GM12878 (cell line): ENCODE data around the gene FAM83D. TPM values are rescaled to one million over a fixed set of nuclear protein-coding genes. Genes with fewer than 3 reads are reported as not detected.

Experiments used
- ATAC-seq: fragments of 200-7000 bp; cut with Tn5 transposase; 3 replicates; pipeline ENCODE4 v1.9.1; 2020; ENCODE audit warnings: mild to moderate bottlenecking, moderate library complexity
- BruUV-seq: library from RNA; stranded (reverse); fragments of 400-500 nt; replicated peaks from 2 replicates; lab custom pipeline; 2021; lab: Mats Ljungman, UMichigan
- CTCF ChIA-PET: fragments of 300-600 bp; sonication (Branson Sonifier 250); formaldehyde crosslinking; extraction: SDS; loops from one replicate; lab custom pipeline; 2021; ENCODE audit warnings: inconsistent platforms; lab: Yijun Ruan, JAX
- POLR2A ChIA-PET: fragments of 350-600 bp; formaldehyde crosslinking; extraction: SDS; loops from one replicate; lab custom pipeline; 2021; ENCODE audit warnings: inconsistent platforms; lab: Charles Lee
- RAD21 ChIA-PET: fragments of 300-600 bp; sonication (Branson Sonifier 250); formaldehyde crosslinking; loops from one replicate; lab custom pipeline; 2023; ENCODE audit warnings: antibody characterized with exemption; ENCODE audit not compliant: unreplicated experiment; lab: Charles Lee
- SMC1A ChIA-PET: fragments of 300-600 bp; sonication (Branson Sonifier 250); formaldehyde crosslinking; loops from one replicate; lab custom pipeline; 2023; ENCODE audit not compliant: unreplicated experiment, uncharacterized antibody; lab: Charles Lee
- DNase-seq: peaks from one replicate; pipeline ENCODE4 v3.0.0-alpha.2; 2011; ENCODE audit warnings: low read depth, low spot score
- FAIRE-seq: peaks from 3 replicates; lab custom pipeline; 2011; peaks lifted over from hg19 to GRCh38; lab: Jason Lieb, UNC
- H2AFZ ChIP-seq: 2 replicates; pipeline ENCODE4 v1.6.0; 2011; ENCODE audit warnings: low read depth, low read length, control low read depth; ENCODE audit not compliant: control insufficient read depth
- H3K27ac ChIP-seq: 2 replicates; pipeline ENCODE4 v1.5.1; 2011; ENCODE audit warnings: control low read depth; ENCODE audit not compliant: control insufficient read depth, insufficient read depth
- H3K27me3 ChIP-seq, 2 experiments: replicated peaks in 1 of 2; 2 replicates each; pipeline versions ENCODE4 v1.6.0 to v1.6.1; 2011; ENCODE audit warnings: low read length in 1 of 2; ENCODE audit not compliant: control insufficient read depth in 2 of 2, insufficient read depth in 2 of 2
- H3K36me3 ChIP-seq, 2 experiments: 2 replicates each; pipeline ENCODE4 v1.5.1; 2011; ENCODE audit warnings: low read length in 1 of 2; ENCODE audit not compliant: control insufficient read depth in 2 of 2, insufficient read depth in 2 of 2
- H3K4me1 ChIP-seq: 2 replicates; pipeline ENCODE4 v1.6.1; 2011; ENCODE audit warnings: mild to moderate bottlenecking, low read length, moderate library complexity, mixed read lengths; ENCODE audit not compliant: control insufficient read depth, insufficient read depth
- H3K4me2 ChIP-seq: 2 replicates; pipeline ENCODE4 v1.6.0; 2011; ENCODE audit warnings: control low read depth; ENCODE audit not compliant: control insufficient read depth, insufficient read depth
- H3K4me3 ChIP-seq: fragments of 200-600 bp; sonication (generic); 2 replicates; pipeline ENCODE4 v1.5.1; 2016
- H3K79me2 ChIP-seq: 2 replicates; pipeline ENCODE4 v1.6.0; 2011; ENCODE audit warnings: low read length; ENCODE audit not compliant: control insufficient read depth, insufficient read depth
- H3K9ac ChIP-seq: 2 replicates; pipeline ENCODE4 v1.8.0; 2011; ENCODE audit warnings: low read length, control low read depth, mixed read lengths; ENCODE audit not compliant: control insufficient read depth, insufficient read depth
- H3K9me3 ChIP-seq: replicated peaks from 3 replicates; pipeline ENCODE4 v1.5.1; 2011; ENCODE audit warnings: mild to moderate bottlenecking, low read length; ENCODE audit not compliant: control insufficient read depth, insufficient read depth
- H4K20me1 ChIP-seq: 2 replicates; pipeline ENCODE4 v1.6.0; 2011; ENCODE audit not compliant: control insufficient read depth, insufficient read depth
- BCLAF1 ChIP-seq: fragments of 450-650 bp; IDR thresholded peaks from 2 replicates; pipeline ENCODE4 v1.6.1; 2017; ENCODE audit warnings: antibody characterized with exemption, mild to moderate bottlenecking, moderate library complexity
- CBX3 ChIP-seq: fragments of 200-600 bp; sonication (generic); IDR thresholded peaks from 2 replicates; pipeline ENCODE4 v1.6.1; 2016; ENCODE audit warnings: low read depth, borderline replicate concordance
- CREB1 ChIP-seq: IDR thresholded peaks from 2 replicates; pipeline ENCODE4 v1.6.1; 2012; ENCODE audit warnings: low read depth, mild to moderate bottlenecking, inconsistent platforms
- JUNB ChIP-seq: IDR thresholded peaks from 2 replicates; pipeline ENCODE4 v1.6.1; 2016; ENCODE audit warnings: antibody characterized with exemption, mild to moderate bottlenecking
- MEF2A ChIP-seq: IDR thresholded peaks from 2 replicates; pipeline ENCODE4 v1.6.1; 2011; ENCODE audit warnings: low read depth, mild to moderate bottlenecking, low read length, moderate library complexity; ENCODE audit not compliant: insufficient read depth
- NFYB ChIP-seq: IDR thresholded peaks from 2 replicates; pipeline ENCODE4 v1.6.1; 2011; ENCODE audit warnings: low read depth, mild to moderate bottlenecking, low read length, improper control_type of control experiment, moderate library complexity; ENCODE audit not compliant: insufficient read depth
- PML ChIP-seq: IDR thresholded peaks from 2 replicates; pipeline ENCODE4 v1.6.1; 2012; ENCODE audit warnings: low read length, inconsistent platforms
- RUNX3 ChIP-seq: IDR thresholded peaks from 2 replicates; pipeline ENCODE4 v1.6.1; 2012; ENCODE audit warnings: low read length, inconsistent platforms
- SIN3A ChIP-seq: IDR thresholded peaks from 2 replicates; pipeline ENCODE4 v1.6.1; 2012; ENCODE audit warnings: low read depth, low read length, improper control_type of control experiment
- SREBF2 ChIP-seq: IDR thresholded peaks from 2 replicates; pipeline ENCODE4 v1.6.1; 2012; ENCODE audit warnings: mild to moderate bottlenecking, low read length
- ZBED1 ChIP-seq: IDR thresholded peaks from 2 replicates; pipeline ENCODE4 v1.6.1; 2016; ENCODE audit warnings: borderline replicate concordance
- ZNF274 ChIP-seq: IDR thresholded peaks from one replicate; pipeline ENCODE4 v1.8.0; 2011; ENCODE audit not compliant: insufficient read length, insufficient read depth
- WGBS: methylation state at CpG from one replicate; pipeline ENCODE4 v1.1.6; 2016; ENCODE audit warnings: low lambda C conversion rate; ENCODE audit not compliant: insufficient replicate concordance, insufficient coverage; ENCODE audit errors: missing lambda C conversion rate; 5-methylcytosine and 5-hydroxymethylcytosine counted together
- in situ Hi-C: fragments of 300-500 bp; cut with MboI; formaldehyde crosslinking; loops from 9 replicates; pipeline ENCODE4 v1.14.3; 2018; ENCODE audit warnings: mixed read lengths
- intact Hi-C: fragments of 100-400 bp; cut with micrococcal nuclease; formaldehyde crosslinking; loops from one replicate; pipeline ENCODE4 v1.14.2; 2022; ENCODE audit not compliant: unreplicated experiment
- polyA plus RNA-seq, 11 experiments: library from polyadenylated mRNA; depleted of rRNA in 4 of 11; unstranded in 6 of 11; stranded (reverse) in 5 of 11; fragments of >200 nt; fragmentation: Nextera tagmentation in 4 of 11; fragmentation: Illumina TruSeq in 1 of 11; extraction: Ambion mirVana in 4 of 11; extraction: Trizol in 1 of 11; gene quantifications; 1 replicate in 1 of 11; 2 replicates in 10 of 11; pipeline versions ENCODE4 v1.2.1 to v1.2.3, GENCODE V29; 2011 to 2016; ENCODE audit warnings: inconsistent platforms in 2 of 11, missing spikeins in 2 of 11, low read depth in 1 of 11
- total RNA-seq, 4 experiments: library from RNA; depleted of rRNA in 3 of 4; stranded (reverse); fragments of >200 nt in 3 of 4; fragmentation: Illumina TruSeq in 1 of 4; extraction: Trizol in 1 of 4; gene quantifications; 2 replicates each; pipeline versions ENCODE4 v1.2.1 to v1.2.3, GENCODE V29; 2013 to 2021
- TF ChIP-seq, protein P1 (sequence below): fragments of 450-650 bp; formaldehyde crosslinking; IDR thresholded peaks from 2 replicates; pipeline ENCODE4 v1.5.0; 2022; ENCODE audit warnings: mild to moderate bottlenecking, missing genetic modification characterization
- TF ChIP-seq, protein P2 (sequence below): IDR thresholded peaks from 2 replicates; pipeline ENCODE4 v1.6.1; 2011; ENCODE audit warnings: borderline replicate concordance, low read depth, mild to moderate bottlenecking, moderate library complexity, low read length; ENCODE audit not compliant: insufficient read depth, poor library complexity, severe bottlenecking

FAM83D gene
- total and polyA plus RNA-seq, 10 of the 15 experiments (the other 5 are each of a cell fraction or from before 2014, with no cell fraction given): 4.5 to 34.8 (median 19.2) TPM

- no peak overlapping the region for H2AFZ ChIP-seq
- H3K4me1 ChIP-seq: peaks cover 54% of the 10 kb centered on the region
- no peaks in the 10 kb centered on the region for H3K9me3 ChIP-seq
- CTCF ChIA-PET: interaction anchor here (1.1 to 14.0 kb wide), 7 partner anchors 12 to 155 kb away, joined by 3 to 183 read pairs (median 8); partner anchors contain the start of gene PPP1R16B
- RAD21 ChIA-PET: interaction anchor here (0.6 to 14.5 kb wide), 5 partner anchors 8 to 65 kb away, joined by 3 to 205 read pairs (median 5); no protein-coding TSS in a partner anchor
- no peaks in the 10 kb centered on the region for H3K27me3 ChIP-seq
- intact Hi-C loops: no loop called here
- peaks cover 78% of the 10 kb centered on the region for H3K79me2 ChIP-seq
- H3K36me3 ChIP-seq: peaks cover 22 to 24% of the 10 kb centered on the region in 2 experiments
- POLR2A ChIA-PET: interaction anchor here (0.6 to 4.0 kb wide), 4 partner anchors 10 to 112 kb away, joined by 4 to 27 read pairs (median 5); no protein-coding TSS in a partner anchor
- SMC1A ChIA-PET: interaction anchor here (0.6 to 16.9 kb wide), 9 partner anchors 8 to 129 kb away, joined by 3 to 248 read pairs (median 3); partner anchors contain the start of gene DHX35
- no peaks in the 10 kb centered on the region; the same call in 1 of the 2 replicates for H4K20me1 ChIP-seq
- H3K4me3 ChIP-seq: no peak overlapping the region
- DNase-seq: no peak
- H3K27ac ChIP-seq: peak overlapping the region; percentile 49
- in situ Hi-C loops: no loop called here
- H3K4me2 ChIP-seq: peak overlapping the region; percentile 72
- WGBS: 25% methylated on average over 14 of the region's 14 CpGs
- no TSS peak for BruUV-seq
- no peak overlapping the region for H3K9ac ChIP-seq
- no peak for FAIRE-seq
- ATAC-seq: peak; percentile 49
- TF ChIP-seq PML: no peak
- TF ChIP-seq BCLAF1: no peak
- no peak for TF ChIP-seq JUNB
- no peak for TF ChIP-seq CREB1
- no peak for TF ChIP-seq NFYB
- peak; percentile 73 for TF ChIP-seq RUNX3
- TF ChIP-seq SIN3A: no peak
- no peak for TF ChIP-seq CBX3
- TF ChIP-seq, protein P1, sequence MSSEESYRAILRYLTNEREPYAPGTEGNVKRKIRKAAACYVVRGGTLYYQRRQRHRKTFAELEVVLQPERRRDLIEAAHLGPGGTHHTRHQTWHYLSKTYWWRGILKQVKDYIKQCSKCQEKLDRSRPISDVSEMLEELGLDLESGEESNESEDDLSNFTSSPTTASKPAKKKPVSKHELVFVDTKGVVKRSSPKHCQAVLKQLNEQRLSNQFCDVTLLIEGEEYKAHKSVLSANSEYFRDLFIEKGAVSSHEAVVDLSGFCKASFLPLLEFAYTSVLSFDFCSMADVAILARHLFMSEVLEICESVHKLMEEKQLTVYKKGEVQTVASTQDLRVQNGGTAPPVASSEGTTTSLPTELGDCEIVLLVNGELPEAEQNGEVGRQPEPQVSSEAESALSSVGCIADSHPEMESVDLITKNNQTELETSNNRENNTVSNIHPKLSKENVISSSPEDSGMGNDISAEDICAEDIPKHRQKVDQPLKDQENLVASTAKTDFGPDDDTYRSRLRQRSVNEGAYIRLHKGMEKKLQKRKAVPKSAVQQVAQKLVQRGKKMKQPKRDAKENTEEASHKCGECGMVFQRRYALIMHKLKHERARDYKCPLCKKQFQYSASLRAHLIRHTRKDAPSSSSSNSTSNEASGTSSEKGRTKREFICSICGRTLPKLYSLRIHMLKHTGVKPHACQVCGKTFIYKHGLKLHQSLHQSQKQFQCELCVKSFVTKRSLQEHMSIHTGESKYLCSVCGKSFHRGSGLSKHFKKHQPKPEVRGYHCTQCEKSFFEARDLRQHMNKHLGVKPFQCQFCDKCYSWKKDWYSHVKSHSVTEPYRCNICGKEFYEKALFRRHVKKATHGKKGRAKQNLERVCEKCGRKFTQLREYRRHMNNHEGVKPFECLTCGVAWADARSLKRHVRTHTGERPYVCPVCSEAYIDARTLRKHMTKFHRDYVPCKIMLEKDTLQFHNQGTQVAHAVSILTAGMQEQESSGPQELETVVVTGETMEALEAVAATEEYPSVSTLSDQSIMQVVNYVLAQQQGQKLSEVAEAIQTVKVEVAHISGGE (CRISPR knock-in tag): no peak
- TF ChIP-seq SREBF2: no peak
- TF ChIP-seq ZNF274: no peak
- no peak for TF ChIP-seq ZBED1
- TF ChIP-seq MEF2A: no peak
- TF ChIP-seq, protein P2, sequence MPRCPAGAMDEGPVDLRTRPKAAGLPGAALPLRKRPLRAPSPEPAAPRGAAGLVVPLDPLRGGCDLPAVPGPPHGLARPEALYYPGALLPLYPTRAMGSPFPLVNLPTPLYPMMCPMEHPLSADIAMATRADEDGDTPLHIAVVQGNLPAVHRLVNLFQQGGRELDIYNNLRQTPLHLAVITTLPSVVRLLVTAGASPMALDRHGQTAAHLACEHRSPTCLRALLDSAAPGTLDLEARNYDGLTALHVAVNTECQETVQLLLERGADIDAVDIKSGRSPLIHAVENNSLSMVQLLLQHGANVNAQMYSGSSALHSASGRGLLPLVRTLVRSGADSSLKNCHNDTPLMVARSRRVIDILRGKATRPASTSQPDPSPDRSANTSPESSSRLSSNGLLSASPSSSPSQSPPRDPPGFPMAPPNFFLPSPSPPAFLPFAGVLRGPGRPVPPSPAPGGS: no peak
These were observed 45.1 kb upstream of the FAM83D start for GRCh38 chr20:38880952-38881735.
